ENCODE data around the gene RAB3IL1. TPM values are rescaled to one million over a fixed set of nuclear protein-coding genes. Genes with fewer than 3 reads are reported as not detected.

Gene RAB3IL1
- total and polyA plus RNA-seq, 2 of the 13 experiments (the other 11 are each of a cell fraction or from before 2014, with no cell fraction given), result 1.2 to 2.0 TPM

GRCh38 chr11:61923166-61924063 is 6.0 kb upstream of the RAB3IL1 start (continued):
- peak; percentile 21; the same call in 1 of the 2 replicates for TF ChIP-seq GMEB1 (CRISPR knock-in tag; IDR thresholded peaks at IDR 0.05; ENCODE audit: borderline replicate concordance)
- TF ChIP-seq EP300 (IDR thresholded peaks at IDR 0.05; ENCODE audit: low read depth in 2 of 2, low read length in 2 of 2), result peak in 1 of 2 experiments; percentile 59; a peak in 1 of 4 replicates
- TF ChIP-seq EP300 (CRISPR knock-in tag; IDR thresholded peaks at IDR 0.05; ENCODE audit: borderline replicate concordance), result peak; percentile 8; the same call in 1 of the 2 replicates
- TF ChIP-seq ZFP37 (CRISPR knock-in tag; IDR thresholded peaks at IDR 0.05; ENCODE audit: borderline replicate concordance), result 0 out of 2 replicates have a peak, but pooled peaks have one; percentile 71
- no peak for TF ChIP-seq SCMH1 (CRISPR knock-in tag; IDR thresholded peaks at IDR 0.05; ENCODE audit: borderline replicate concordance)
- TF ChIP-seq ZNF331 (CRISPR knock-in tag; IDR thresholded peaks at IDR 0.05), result peak; percentile 67
- TF ChIP-seq CREM (IDR thresholded peaks at IDR 0.05), result peak; percentile 46; the same call in 1 of the 2 replicates
- no peak for TF ChIP-seq CREM (CRISPR knock-in tag; IDR thresholded peaks at IDR 0.05)
- TF ChIP-seq ZMYM4 (CRISPR knock-in tag; IDR thresholded peaks at IDR 0.05), result no peak; the same call in 1 of the 2 replicates
- no peak for TF ChIP-seq ZNF407 (CRISPR knock-in tag; IDR thresholded peaks at IDR 0.05; ENCODE audit: not compliant biosample characterization)
- peak; percentile 58; the same call in 1 of the 2 replicates for TF ChIP-seq HNRNPL (IDR thresholded peaks at IDR 0.05; ENCODE audit: low read depth, low read length)
- no peak; the same call in 1 of the 2 replicates for TF ChIP-seq MYPOP (CRISPR knock-in tag; IDR thresholded peaks at IDR 0.05)
- TF ChIP-seq ATRX (CRISPR knock-in tag; IDR thresholded peaks at IDR 0.05; ENCODE audit: borderline replicate concordance), result no peak
- peak; percentile 62; the same call in 1 of the 2 replicates for TF ChIP-seq ZNF558 (CRISPR knock-in tag; IDR thresholded peaks at IDR 0.05; ENCODE audit: borderline replicate concordance)
- TF ChIP-seq SKI (IDR thresholded peaks at IDR 0.05; ENCODE audit: partially characterized antibody), result no peak
- peak; percentile 58; the same call in 1 of the 2 replicates for TF ChIP-seq ATF7-NPFF (CRISPR knock-in tag; IDR thresholded peaks at IDR 0.05; ENCODE audit: low read depth)
- no peak; the same call in 1 of the 2 replicates for TF ChIP-seq THAP11 (CRISPR knock-in tag; IDR thresholded peaks at IDR 0.05)
- peak; percentile 47; the same call in 1 of the 2 replicates for TF ChIP-seq KDM3A (CRISPR knock-in tag; IDR thresholded peaks at IDR 0.05; ENCODE audit: low read depth)
